Measurements from ENCODE around the gene ABCA10. TPM values are rescaled to one million over a fixed set of nuclear protein-coding genes. Genes with fewer than 3 reads are reported as not detected.
"Not testable (repeated sequence)": the region's sequence is repeated elsewhere in the genome, so short reads cannot be mapped to it uniquely, and the experiment has no call there.

ABCA10 gene
- total and polyA plus RNA-seq, 9 donors, result 3.0 to 11.4 (median 7.5) TPM

DNA sequence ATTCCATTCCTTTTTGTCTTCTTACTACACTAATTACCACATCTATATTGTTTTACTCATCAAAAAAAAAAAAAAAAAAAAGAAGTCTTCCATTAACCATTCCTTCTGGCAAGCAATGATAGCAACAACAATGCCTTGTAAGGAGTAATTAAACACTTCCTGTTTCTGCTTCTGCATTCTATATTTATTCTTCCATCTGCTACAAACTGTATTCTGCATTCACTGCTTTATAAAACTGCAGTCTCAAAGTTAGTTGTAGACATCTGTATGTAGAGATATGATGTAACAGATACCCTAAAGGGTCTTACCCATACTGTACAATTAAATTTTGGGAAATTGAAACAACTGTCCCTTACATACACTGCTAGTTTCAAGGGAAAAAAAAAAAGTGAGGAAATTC lies 58.2 kb downstream of the ABCA10 start:
- Histone ChIP-seq H3K36me3 (ENCODE audit: control insufficient read depth, insufficient read depth, low read length) (no peaks in the 10 kb centered on the region), H3K4me3 (ENCODE audit: low read length) (no peak overlapping the region), H3K27me3 (ENCODE audit: control insufficient read depth, insufficient read depth, low read length) (no peaks in the 10 kb centered on the region), H3K9me3 (replicated peaks; ENCODE audit: control insufficient read depth, low read depth, low read length) (no peaks in the 10 kb centered on the region), H3K4me1 (ENCODE audit: control insufficient read depth, insufficient read depth, low read length) (no peaks in the 10 kb centered on the region), H3K27ac (ENCODE audit: low read length) (no peak overlapping the region)
- DNase-seq, result peak; percentile 51

DNA sequence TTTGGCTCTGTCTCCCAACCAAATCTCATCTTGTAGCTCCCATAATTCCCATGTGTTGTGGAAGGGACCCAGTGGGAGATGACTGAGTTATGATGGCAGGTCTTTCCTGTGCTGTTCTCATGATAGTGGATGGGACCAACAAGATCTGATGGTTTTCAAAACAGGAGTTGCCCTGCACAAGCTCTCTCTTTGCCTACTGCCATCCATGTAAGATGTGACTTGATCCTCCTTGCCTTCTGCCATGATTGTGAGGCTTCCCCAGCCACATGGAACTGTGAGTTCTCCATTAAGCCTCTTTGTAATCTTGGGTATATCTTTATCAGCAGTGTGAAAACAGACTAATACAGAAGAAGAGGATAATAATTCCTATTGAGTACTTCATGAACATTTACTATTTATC lies 60.0 kb downstream of the ABCA10 start:
- not testable (repeated sequence) for H3K27ac ChIP-seq (ENCODE audit: low read length); DNase-seq; H3K4me1 ChIP-seq (ENCODE audit: control insufficient read depth, insufficient read depth, low read length); H3K4me3 ChIP-seq (ENCODE audit: low read length); H3K27me3 ChIP-seq (ENCODE audit: control insufficient read depth, insufficient read depth, low read length); H3K9me3 ChIP-seq (replicated peaks; ENCODE audit: control insufficient read depth, low read depth, low read length); H3K36me3 ChIP-seq (ENCODE audit: control insufficient read depth, insufficient read depth, low read length)

DNA sequence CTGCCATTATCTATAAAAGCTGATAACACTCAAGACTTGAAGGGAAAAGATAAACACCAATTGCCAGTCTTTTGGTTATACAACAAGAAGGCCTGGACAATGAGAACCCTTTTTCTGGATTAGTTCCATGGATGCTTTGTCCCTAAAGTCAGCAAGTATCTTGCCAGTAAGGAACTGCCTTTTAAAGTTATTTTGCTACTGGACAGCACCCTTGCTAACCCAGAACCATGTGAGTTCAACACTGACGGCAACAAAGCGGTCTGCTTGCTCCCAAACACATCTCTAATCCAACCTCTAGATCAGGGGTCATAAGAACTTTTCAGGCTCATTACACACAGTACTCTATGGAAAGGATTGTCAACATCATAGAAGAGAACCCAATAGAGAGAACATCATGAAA lies 61.7 kb downstream of the ABCA10 start:
- Histone ChIP-seq H3K4me3 (ENCODE audit: low read length) (no peak overlapping the region), H3K4me1 (ENCODE audit: control insufficient read depth, insufficient read depth, low read length) (no peaks in the 10 kb centered on the region), H3K9me3 (replicated peaks; ENCODE audit: control insufficient read depth, low read depth, low read length) (no peaks in the 10 kb centered on the region), H3K27ac (ENCODE audit: low read length) (no peak overlapping the region), H3K36me3 (ENCODE audit: control insufficient read depth, insufficient read depth, low read length) (no peaks in the 10 kb centered on the region), H3K27me3 (ENCODE audit: control insufficient read depth, insufficient read depth, low read length) (no peaks in the 10 kb centered on the region)
- no peak for DNase-seq
- WGBS (ENCODE audit: insufficient coverage), result 50% methylated on average over 1 of the region's 2 CpGs

DNA sequence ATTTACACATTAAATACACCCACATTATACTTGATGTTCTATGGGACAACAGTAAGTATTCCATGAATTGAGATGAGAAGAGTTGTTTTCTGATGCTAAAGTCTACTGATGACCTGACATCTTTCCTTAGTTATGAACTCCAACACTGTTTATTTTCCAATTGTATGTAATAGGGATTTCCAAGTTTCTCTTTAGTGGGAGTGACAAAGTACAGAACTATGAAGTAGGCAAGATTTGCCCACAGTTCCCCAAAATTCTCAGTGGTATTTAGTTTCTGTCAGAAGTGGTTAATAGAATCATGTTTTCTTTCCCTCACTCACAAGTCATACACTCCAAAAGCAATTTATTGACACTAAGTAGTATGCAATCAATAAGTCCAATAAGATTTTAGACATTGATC lies 64.4 kb downstream of the ABCA10 start:
- no peak overlapping the region for H3K27ac ChIP-seq (ENCODE audit: low read length)
- no peaks in the 10 kb centered on the region for H3K4me1 ChIP-seq (ENCODE audit: control insufficient read depth, insufficient read depth, low read length)
- H3K27me3 ChIP-seq (ENCODE audit: control insufficient read depth, insufficient read depth, low read length), result no peaks in the 10 kb centered on the region
- no peak overlapping the region for H3K4me3 ChIP-seq (ENCODE audit: low read length)
- H3K9me3 ChIP-seq (replicated peaks; ENCODE audit: control insufficient read depth, low read depth, low read length), result no peaks in the 10 kb centered on the region
- H3K36me3 ChIP-seq (ENCODE audit: control insufficient read depth, insufficient read depth, low read length), result no peaks in the 10 kb centered on the region
- no peak for DNase-seq

DNA sequence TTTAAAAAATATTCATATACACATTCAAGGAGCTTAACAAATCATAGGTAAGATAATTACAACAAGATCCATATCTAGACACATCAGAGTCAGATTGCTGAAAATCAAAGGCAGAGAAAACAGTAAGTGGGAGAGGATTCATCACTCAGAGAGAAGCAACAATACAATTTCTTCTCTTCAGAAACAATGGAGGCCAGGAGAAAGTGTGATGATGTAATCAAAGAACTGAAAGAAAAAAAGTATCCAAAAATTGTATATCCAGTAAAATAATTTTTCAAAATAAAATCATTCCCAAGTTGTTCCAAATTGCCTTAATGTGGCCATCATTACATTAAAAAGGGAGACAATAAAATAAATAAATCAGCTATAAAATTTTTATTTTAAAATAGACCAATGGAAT lies 69.2 kb downstream of the ABCA10 start:
- Histone ChIP-seq H3K4me1 (ENCODE audit: control insufficient read depth, insufficient read depth, low read length) (no peaks in the 10 kb centered on the region), H3K9me3 (replicated peaks; ENCODE audit: control insufficient read depth, low read depth, low read length) (no peaks in the 10 kb centered on the region), H3K4me3 (ENCODE audit: low read length) (no peak overlapping the region), H3K27me3 (ENCODE audit: control insufficient read depth, insufficient read depth, low read length) (no peaks in the 10 kb centered on the region), H3K27ac (ENCODE audit: low read length) (no peak overlapping the region), H3K36me3 (ENCODE audit: control insufficient read depth, insufficient read depth, low read length) (no peaks in the 10 kb centered on the region)
- DNase-seq, result no peak

DNA sequence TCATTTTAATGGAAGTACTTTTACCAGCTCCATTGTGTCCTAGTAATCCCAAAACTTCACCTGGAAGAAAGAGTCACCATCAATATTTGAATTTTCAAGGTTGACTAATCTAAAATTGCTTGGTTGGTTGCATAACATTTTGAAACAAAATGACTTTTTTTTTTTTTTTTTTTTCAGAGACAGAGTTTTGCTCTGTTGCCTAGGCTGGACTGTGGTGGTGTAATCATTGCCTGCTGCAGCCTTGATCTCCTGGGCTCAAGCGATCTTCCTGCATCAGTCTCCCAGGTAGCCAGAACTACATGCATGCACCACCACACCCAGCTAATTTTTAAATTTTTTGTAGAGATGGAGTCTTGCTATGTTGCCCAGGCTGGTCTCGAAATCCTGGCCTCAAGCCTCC lies 74.4 kb downstream of the ABCA10 start:
- peaks cover 3% of the 10 kb centered on the region for H3K36me3 ChIP-seq (ENCODE audit: control insufficient read depth, insufficient read depth, low read length)
- WGBS (ENCODE audit: insufficient coverage), result 100% methylated on average over 1 of the region's 2 CpGs
- no peak overlapping the region for H3K4me3 ChIP-seq (ENCODE audit: low read length)
- H3K9me3 ChIP-seq (replicated peaks; ENCODE audit: control insufficient read depth, low read depth, low read length), result no peaks in the 10 kb centered on the region
- H3K27me3 ChIP-seq (ENCODE audit: control insufficient read depth, insufficient read depth, low read length), result no peaks in the 10 kb centered on the region
- DNase-seq, result no peak
- no peaks in the 10 kb centered on the region for H3K4me1 ChIP-seq (ENCODE audit: control insufficient read depth, insufficient read depth, low read length)
- no peak overlapping the region for H3K27ac ChIP-seq (ENCODE audit: low read length)

DNA sequence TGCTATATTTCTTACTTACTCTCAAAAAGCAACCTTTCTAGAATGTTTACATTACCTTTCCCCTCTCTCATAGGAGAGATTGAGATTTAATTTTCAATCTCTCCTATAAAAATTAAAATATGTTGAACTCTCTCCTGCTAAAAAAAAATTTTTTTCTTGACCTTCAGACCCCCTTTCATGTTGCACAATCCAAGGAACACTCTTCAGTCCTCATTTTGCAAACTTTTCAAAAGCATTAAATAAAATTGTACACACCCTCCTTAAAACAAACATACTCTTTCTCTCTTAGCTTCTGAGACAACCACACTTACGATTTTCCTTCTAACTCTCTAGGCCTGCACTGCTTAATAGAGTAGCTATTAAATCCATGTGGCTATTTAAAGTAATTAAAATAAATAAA lies 78.3 kb downstream of the ABCA10 start:
- Histone ChIP-seq H3K27me3 (ENCODE audit: control insufficient read depth, insufficient read depth, low read length) (no peaks in the 10 kb centered on the region), H3K4me3 (ENCODE audit: low read length) (no peak overlapping the region), H3K9me3 (replicated peaks; ENCODE audit: control insufficient read depth, low read depth, low read length) (no peaks in the 10 kb centered on the region), H3K4me1 (ENCODE audit: control insufficient read depth, insufficient read depth, low read length) (no peaks in the 10 kb centered on the region), H3K27ac (ENCODE audit: low read length) (no peak overlapping the region), H3K36me3 (ENCODE audit: control insufficient read depth, insufficient read depth, low read length) (peaks cover 3% of the 10 kb centered on the region)
- WGBS (ENCODE audit: insufficient coverage), result no CpG with 5 or more reads among the region's 1 CpG
- no peak for DNase-seq

DNA sequence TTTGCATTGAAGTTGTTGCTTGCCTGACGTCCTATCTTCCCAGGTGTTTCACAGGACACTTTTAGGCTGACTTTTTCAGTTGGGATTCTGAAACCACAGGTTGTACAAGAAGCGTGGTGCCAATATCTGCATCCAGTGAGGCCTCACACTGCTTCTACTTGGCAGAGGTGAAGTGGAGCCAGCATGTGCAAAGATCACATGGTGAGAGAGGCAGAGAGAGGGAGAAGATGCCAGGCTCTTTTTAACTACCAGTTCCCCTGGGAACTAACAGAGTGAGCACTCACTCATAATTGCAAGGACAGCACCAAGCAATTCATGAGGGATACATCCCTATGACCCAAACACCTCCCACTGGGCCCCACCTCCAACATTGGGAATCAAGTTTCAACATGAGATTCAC lies 81.2 kb downstream of the ABCA10 start:
- Histone ChIP-seq H3K27me3 (ENCODE audit: control insufficient read depth, insufficient read depth, low read length) (no peaks in the 10 kb centered on the region), H3K27ac (ENCODE audit: low read length) (no peak overlapping the region), H3K36me3 (ENCODE audit: control insufficient read depth, insufficient read depth, low read length) (no peaks in the 10 kb centered on the region), H3K9me3 (replicated peaks; ENCODE audit: control insufficient read depth, low read depth, low read length) (no peaks in the 10 kb centered on the region), H3K4me1 (ENCODE audit: control insufficient read depth, insufficient read depth, low read length) (no peaks in the 10 kb centered on the region), H3K4me3 (ENCODE audit: low read length) (no peak overlapping the region)
- WGBS (ENCODE audit: insufficient coverage), result 0% methylated on average over 1 of the region's 2 CpGs
- no peak for DNase-seq

DNA sequence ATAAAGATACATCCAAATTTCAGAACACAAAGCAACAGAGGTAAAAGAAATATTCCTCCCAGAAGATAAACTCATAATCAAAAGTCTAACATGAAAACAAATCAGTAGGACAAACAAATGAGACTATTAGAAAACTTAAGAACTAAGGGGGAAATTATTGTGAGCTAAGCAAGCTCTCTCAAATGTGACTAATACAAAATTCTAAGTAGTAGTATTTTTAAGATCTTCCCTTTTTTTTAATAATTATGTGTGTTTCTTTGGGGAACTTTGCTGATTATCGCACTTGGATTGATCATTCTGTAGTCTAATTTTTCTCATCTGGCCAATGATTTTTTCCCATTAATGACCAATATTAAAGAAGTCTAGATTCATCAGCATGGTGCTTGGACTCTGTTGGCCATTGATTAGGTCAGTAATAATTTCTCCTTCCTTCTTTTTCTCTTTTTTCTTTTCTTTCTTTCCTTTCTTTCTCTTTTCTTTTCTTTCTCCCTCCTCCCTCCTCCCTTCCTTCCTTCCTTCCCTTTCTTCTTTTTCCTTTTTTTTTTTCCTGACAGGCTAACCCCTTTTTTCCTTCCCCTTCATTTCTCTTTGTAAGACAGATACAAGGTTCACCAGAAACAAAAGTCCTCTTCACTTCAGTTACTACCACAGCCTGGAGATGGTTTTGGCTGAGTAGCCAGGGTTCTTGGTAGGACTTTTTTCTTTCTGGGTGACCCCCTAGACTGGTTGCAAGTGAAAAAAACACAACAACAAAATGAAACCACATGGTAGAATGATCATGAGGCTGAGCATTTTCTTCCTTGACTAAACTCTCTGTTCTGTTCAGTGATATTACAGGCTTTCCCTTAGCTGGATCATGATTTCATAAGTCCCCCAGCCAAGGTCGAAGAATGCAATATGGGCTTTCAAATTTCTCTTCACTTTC lies 84.0 kb downstream of the ABCA10 start:
- DNase-seq, result no peak
- Histone ChIP-seq H3K36me3 (ENCODE audit: control insufficient read depth, insufficient read depth, low read length) (no peaks in the 10 kb centered on the region), H3K9me3 (replicated peaks; ENCODE audit: control insufficient read depth, low read depth, low read length) (no peaks in the 10 kb centered on the region), H3K27ac (ENCODE audit: low read length) (no peak overlapping the region), H3K4me1 (ENCODE audit: control insufficient read depth, insufficient read depth, low read length) (no peaks in the 10 kb centered on the region), H3K27me3 (ENCODE audit: control insufficient read depth, insufficient read depth, low read length) (no peaks in the 10 kb centered on the region), H3K4me3 (ENCODE audit: low read length) (no peak overlapping the region)
- WGBS (ENCODE audit: insufficient coverage), result no CpG with 5 or more reads among the region's 2 CpGs

DNA sequence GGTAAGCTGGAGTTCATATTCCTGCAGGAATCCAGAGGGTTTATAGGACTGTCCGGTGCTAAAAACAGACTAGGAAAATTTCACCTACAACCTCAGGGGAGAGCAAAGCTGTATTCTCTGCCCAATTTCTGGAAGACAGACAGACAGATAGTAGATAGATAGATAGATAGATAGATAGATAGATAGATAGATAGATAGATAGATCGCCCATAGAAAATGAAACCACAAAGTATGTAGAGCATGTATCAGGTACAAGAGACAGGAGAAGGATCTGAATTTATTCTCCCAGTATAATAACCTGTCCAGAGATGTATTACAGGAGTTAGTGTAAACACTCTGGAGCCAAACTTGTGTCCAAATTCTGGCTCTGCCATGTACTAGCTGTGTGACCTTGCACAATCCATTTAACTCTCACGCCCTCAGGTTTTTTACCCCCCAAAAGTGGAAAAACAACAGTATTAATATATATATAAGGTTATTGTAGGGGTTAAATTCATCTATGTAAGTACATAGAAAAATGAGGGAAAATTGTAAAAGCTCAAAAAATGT lies 84.9 kb downstream of the ABCA10 start:
- Histone ChIP-seq H3K36me3 (ENCODE audit: control insufficient read depth, insufficient read depth, low read length) (no peaks in the 10 kb centered on the region), H3K27ac (ENCODE audit: low read length) (peak overlapping the region; percentile 90), H3K9me3 (replicated peaks; ENCODE audit: control insufficient read depth, low read depth, low read length) (no peaks in the 10 kb centered on the region), H3K4me3 (ENCODE audit: low read length) (no peak overlapping the region), H3K27me3 (ENCODE audit: control insufficient read depth, insufficient read depth, low read length) (no peaks in the 10 kb centered on the region), H3K4me1 (ENCODE audit: control insufficient read depth, insufficient read depth, low read length) (no peaks in the 10 kb centered on the region)
- no CpG with 5 or more reads among the region's 3 CpGs for WGBS (ENCODE audit: insufficient coverage)
- no peak for DNase-seq

DNA sequence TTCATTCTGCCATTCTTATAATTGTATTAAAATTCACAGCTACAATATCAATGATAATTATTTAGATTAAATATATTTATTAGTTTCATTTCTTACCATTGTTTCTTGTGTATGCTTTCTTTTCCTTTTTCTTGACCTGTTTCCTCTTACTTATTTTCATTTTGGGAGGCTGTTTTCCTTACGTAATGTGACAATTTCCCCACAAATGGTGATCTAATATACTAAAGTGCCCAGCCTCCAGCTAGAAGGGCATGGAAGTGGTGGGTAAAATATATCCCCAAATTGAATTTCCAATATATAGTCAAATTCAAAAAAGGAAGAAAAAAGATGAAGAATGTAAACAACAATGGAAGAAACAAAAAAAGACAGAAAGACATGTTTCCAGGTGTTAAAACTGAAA lies 85.5 kb downstream of the ABCA10 start:
- Histone ChIP-seq H3K9me3 (replicated peaks; ENCODE audit: control insufficient read depth, low read depth, low read length) (no peaks in the 10 kb centered on the region), H3K4me1 (ENCODE audit: control insufficient read depth, insufficient read depth, low read length) (no peaks in the 10 kb centered on the region), H3K27me3 (ENCODE audit: control insufficient read depth, insufficient read depth, low read length) (no peaks in the 10 kb centered on the region), H3K36me3 (ENCODE audit: control insufficient read depth, insufficient read depth, low read length) (no peaks in the 10 kb centered on the region), H3K4me3 (ENCODE audit: low read length) (no peak overlapping the region), H3K27ac (ENCODE audit: low read length) (peak overlapping the region; percentile 90)
- DNase-seq, result no peak
- WGBS (ENCODE audit: insufficient coverage), result no CpG with 5 or more reads among the region's 1 CpG

All from muscle of leg (tissue), 11 donors.